Measurements from ENCODE around the gene HSD17B2. TPM values are rescaled to one million over a fixed set of nuclear protein-coding genes. Genes with fewer than 3 reads are reported as not detected.
"Not testable (repeated sequence)": the region's sequence is repeated elsewhere in the genome, so short reads cannot be mapped to it uniquely, and the experiment has no call there.

Gene HSD17B2
- total RNA-seq, 1 donor from 2014 or later = not detected

GRCh38 chr16:82008957-82009592 is 26.0 kb upstream of the HSD17B2 start:
- Mint-ChIP-seq H3K9me3 (peaks cover 27% of the 10 kb centered on the region), H3K27me3 (peaks cover 9% of the 10 kb centered on the region), H3K4me1 (peaks cover 11% of the 10 kb centered on the region), H3K4me3 (no peak overlapping the region), H3K27ac (no peak overlapping the region), H3K36me3 (ENCODE audit: low read depth) (peaks cover 29% of the 10 kb centered on the region)
- DNase-seq = no peak
- intact Hi-C loops (cut with micrococcal nuclease) = no loop called here

- Mint-ChIP-seq H3K36me3 (ENCODE audit: low read depth) (peaks cover 27% of the 10 kb centered on the region), H3K9me3 (peaks cover 27% of the 10 kb centered on the region), H3K4me1 (peaks cover 11% of the 10 kb centered on the region)
- intact Hi-C loops (cut with micrococcal nuclease); H3K27me3 Mint-ChIP-seq; H3K27ac Mint-ChIP-seq; DNase-seq; H3K4me3 Mint-ChIP-seq: not testable (repeated sequence)
These were observed 25.3 kb upstream of the HSD17B2 start for GRCh38 chr16:82009789-82010188.

- H3K27me3 Mint-ChIP-seq = peaks cover 10% of the 10 kb centered on the region
- intact Hi-C loops (cut with micrococcal nuclease) = no loop called here
These were observed 24.4 kb upstream of the HSD17B2 start for GRCh38 chr16:82010649-82011048.

GRCh38 chr16:82011199-82011641 is 23.8 kb upstream of the HSD17B2 start, which contains the start of gene SDR42E1:
TSS of gene SDR42E1 (minus strand) at chr16:82011470. CDS start at chr16:82000858, 10,612 bp downstream.
- Mint-ChIP-seq H3K4me1 (peaks cover 11% of the 10 kb centered on the region), H3K4me3 (peak within 1 kb of the TSS; percentile 88), H3K27ac (peak within 1 kb of the TSS; percentile 85), H3K9me3 (peaks cover 30% of the 10 kb centered on the region), H3K36me3 (ENCODE audit: low read depth) (peaks cover 25% of the 10 kb centered on the region), H3K27me3 (peaks cover 11% of the 10 kb centered on the region)
- peak; percentile 88 for DNase-seq
- intact Hi-C loops (cut with micrococcal nuclease) = no loop called here

More at GRCh38 chr16:82010649-82011048, 24.4 kb upstream of the HSD17B2 start:
- H3K4me1 Mint-ChIP-seq = peaks cover 11% of the 10 kb centered on the region
- no peak for DNase-seq
- H3K9me3 Mint-ChIP-seq = peaks cover 30% of the 10 kb centered on the region
- H3K36me3 Mint-ChIP-seq (ENCODE audit: low read depth) = peaks cover 27% of the 10 kb centered on the region
- peak overlapping the region; percentile 69 for H3K27ac Mint-ChIP-seq
- H3K4me3 Mint-ChIP-seq = peak overlapping the region; percentile 88

GRCh38 chr16:82013139-82013538 is 21.9 kb upstream of the HSD17B2 start:
- Mint-ChIP-seq H3K4me1 (peaks cover 11% of the 10 kb centered on the region), H3K4me3 (no peak overlapping the region), H3K9me3 (peaks cover 27% of the 10 kb centered on the region), H3K27me3 (peaks cover 13% of the 10 kb centered on the region), H3K36me3 (ENCODE audit: low read depth) (peaks cover 18% of the 10 kb centered on the region), H3K27ac (no peak overlapping the region)
- no peak for DNase-seq
- intact Hi-C loops (cut with micrococcal nuclease) = no loop called here

GRCh38 chr16:82016263-82016662 is 18.8 kb upstream of the HSD17B2 start:
- Mint-ChIP-seq H3K9me3 (peaks cover 12% of the 10 kb centered on the region), H3K4me1 (peaks cover 5% of the 10 kb centered on the region), H3K27me3 (peaks cover 17% of the 10 kb centered on the region), H3K27ac (no peak overlapping the region), H3K4me3 (no peak overlapping the region), H3K36me3 (ENCODE audit: low read depth) (no peaks in the 10 kb centered on the region)
- intact Hi-C loops (cut with micrococcal nuclease) = no loop called here
- DNase-seq = no peak

GRCh38 chr16:82016964-82017363 is 18.1 kb upstream of the HSD17B2 start:
- no peak overlapping the region for H3K27ac Mint-ChIP-seq
- H3K36me3 Mint-ChIP-seq (ENCODE audit: low read depth) = no peaks in the 10 kb centered on the region
- H3K9me3 Mint-ChIP-seq = peaks cover 7% of the 10 kb centered on the region
- H3K27me3 Mint-ChIP-seq = peaks cover 17% of the 10 kb centered on the region
- intact Hi-C loops (cut with micrococcal nuclease) = no loop called here
- H3K4me3 Mint-ChIP-seq = no peak overlapping the region
- DNase-seq = no peak
- H3K4me1 Mint-ChIP-seq = no peaks in the 10 kb centered on the region

- Mint-ChIP-seq H3K36me3 (ENCODE audit: low read depth) (no peaks in the 10 kb centered on the region), H3K27me3 (peaks cover 10% of the 10 kb centered on the region), H3K4me3 (no peak overlapping the region), H3K27ac (no peak overlapping the region), H3K4me1 (no peaks in the 10 kb centered on the region), H3K9me3 (peaks cover 3% of the 10 kb centered on the region)
- DNase-seq = no peak
- intact Hi-C loops (cut with micrococcal nuclease) = no loop called here
These were observed 17.0 kb upstream of the HSD17B2 start for GRCh38 chr16:82017911-82018568.

- no peaks in the 10 kb centered on the region for H3K36me3 Mint-ChIP-seq (ENCODE audit: low read depth)
- no peak overlapping the region for H3K27ac Mint-ChIP-seq
- no peak for DNase-seq
- H3K4me1 Mint-ChIP-seq = peaks cover 2% of the 10 kb centered on the region
- intact Hi-C loops (cut with micrococcal nuclease) = no loop called here
- H3K4me3 Mint-ChIP-seq = no peak overlapping the region
- H3K27me3 Mint-ChIP-seq = peaks cover 22% of the 10 kb centered on the region
- peaks cover 3% of the 10 kb centered on the region for H3K9me3 Mint-ChIP-seq
These were observed 15.5 kb upstream of the HSD17B2 start for GRCh38 chr16:82019535-82019934.

GRCh38 chr16:82020051-82020450 is 15.0 kb upstream of the HSD17B2 start:
- Mint-ChIP-seq H3K36me3 (ENCODE audit: low read depth) (no peaks in the 10 kb centered on the region), H3K9me3 (peaks cover 2% of the 10 kb centered on the region), H3K4me1 (peaks cover 2% of the 10 kb centered on the region), H3K27me3 (peaks cover 22% of the 10 kb centered on the region), H3K4me3 (no peak overlapping the region), H3K27ac (no peak overlapping the region)
- DNase-seq = no peak
- intact Hi-C loops (cut with micrococcal nuclease) = no loop called here

GRCh38 chr16:82023206-82023605 is 11.8 kb upstream of the HSD17B2 start:
- DNase-seq = no peak
- no peak overlapping the region for H3K4me3 Mint-ChIP-seq
- no peak overlapping the region for H3K27ac Mint-ChIP-seq
- H3K4me1 Mint-ChIP-seq = peaks cover 2% of the 10 kb centered on the region
- H3K27me3 Mint-ChIP-seq = peaks cover 18% of the 10 kb centered on the region
- no peaks in the 10 kb centered on the region for H3K9me3 Mint-ChIP-seq
- intact Hi-C loops (cut with micrococcal nuclease) = no loop called here
- no peaks in the 10 kb centered on the region for H3K36me3 Mint-ChIP-seq (ENCODE audit: low read depth)

GRCh38 chr16:82024316-82024715 is 10.7 kb upstream of the HSD17B2 start:
- Mint-ChIP-seq H3K27me3 (peaks cover 14% of the 10 kb centered on the region), H3K36me3 (ENCODE audit: low read depth) (no peaks in the 10 kb centered on the region), H3K9me3 (no peaks in the 10 kb centered on the region), H3K4me3 (no peak overlapping the region), H3K27ac (no peak overlapping the region), H3K4me1 (peaks cover 2% of the 10 kb centered on the region)
- intact Hi-C loops (cut with micrococcal nuclease) = no loop called here
- no peak for DNase-seq

- H3K4me1 Mint-ChIP-seq = peaks cover 2% of the 10 kb centered on the region
- no peak for DNase-seq
- no peaks in the 10 kb centered on the region for H3K9me3 Mint-ChIP-seq
- no peak overlapping the region for H3K27ac Mint-ChIP-seq
- H3K27me3 Mint-ChIP-seq = peaks cover 14% of the 10 kb centered on the region
- no peaks in the 10 kb centered on the region for H3K36me3 Mint-ChIP-seq (ENCODE audit: low read depth)
- intact Hi-C loops (cut with micrococcal nuclease) = no loop called here
- H3K4me3 Mint-ChIP-seq = no peak overlapping the region
These were observed 10.2 kb upstream of the HSD17B2 start for GRCh38 chr16:82024883-82025282.

GRCh38 chr16:82027629-82028064 is 7.4 kb upstream of the HSD17B2 start:
- Mint-ChIP-seq H3K4me3 (no peak overlapping the region), H3K27ac (no peak overlapping the region), H3K4me1 (peaks cover 2% of the 10 kb centered on the region), H3K9me3 (no peaks in the 10 kb centered on the region), H3K27me3 (peaks cover 15% of the 10 kb centered on the region), H3K36me3 (ENCODE audit: low read depth) (no peaks in the 10 kb centered on the region)
- intact Hi-C loops (cut with micrococcal nuclease) = no loop called here
- no peak for DNase-seq

Measured in activated CD4-positive, alpha-beta T cell treated with anti-CD3 and anti-CD28 coated beads, Interleukin-2, amount 10 ng/mL, durations not matched to agents 24 days and 14 days (primary cell).